SK-N-SH treated with all-trans-retinoic acid at 6 μM for 48 hours (cell line): Measurements from ENCODE around the gene SLC43A3.

Experiments used
- ATAC-seq: fragments of 200-7000 bp; cut with Tn5 transposase; 3 replicates; pipeline ENCODE4 v1.9.1; 2020; ENCODE audit warnings: mild to moderate bottlenecking, moderate library complexity
- ARNTL ChIP-seq: fragments of 450-650 bp; formaldehyde crosslinking; IDR thresholded peaks from 2 replicates; pipeline ENCODE4 v1.5.0; 2020; ENCODE audit warnings: low read depth, mild to moderate bottlenecking, moderate library complexity, borderline replicate concordance
- BACH2 ChIP-seq: fragments of 250-450 bp; sonication (Bioruptor Pico); IDR thresholded peaks from 2 replicates; pipeline ENCODE4 v1.9.0; 2021; ENCODE audit warnings: mild to moderate bottlenecking, borderline replicate concordance
- CSDC2 ChIP-seq: fragments of 250-450 bp; sonication (Bioruptor Pico); IDR thresholded peaks from 2 replicates; pipeline ENCODE4 v1.5.0; 2020; ENCODE audit warnings: mild to moderate bottlenecking, moderate library complexity
- ESRRG ChIP-seq: fragments of 250-450 bp; sonication (Bioruptor Pico); IDR thresholded peaks from 2 replicates; pipeline ENCODE4 v1.6.1; 2021; ENCODE audit warnings: mild to moderate bottlenecking
- ISL1 ChIP-seq: fragments of 250-450 bp; sonication (Bioruptor Pico); IDR thresholded peaks from 2 replicates; pipeline ENCODE4 v2.1.2; 2022; ENCODE audit warnings: mild to moderate bottlenecking, moderate library complexity
- OSR1 ChIP-seq: fragments of 250-450 bp; sonication (Bioruptor Pico); IDR thresholded peaks from 2 replicates; pipeline ENCODE4 v1.8.0; 2022; ENCODE audit warnings: moderate library complexity, mild to moderate bottlenecking, inconsistent platforms
- PPARA ChIP-seq: fragments of 250-450 bp; sonication (Bioruptor Pico); IDR thresholded peaks from 2 replicates; pipeline ENCODE4 v1.5.0; 2020; ENCODE audit warnings: mild to moderate bottlenecking, borderline replicate concordance
- TCF4 ChIP-seq: fragments of 250-450 bp; sonication (Bioruptor Pico); IDR thresholded peaks from 2 replicates; pipeline ENCODE4 v1.8.0; 2021; ENCODE audit warnings: mild to moderate bottlenecking, moderate library complexity, borderline replicate concordance
- TOX ChIP-seq: fragments of 250-450 bp; sonication (Bioruptor Pico); IDR thresholded peaks from 2 replicates; pipeline ENCODE4 v1.8.0; 2021; ENCODE audit warnings: mild to moderate bottlenecking, moderate library complexity, borderline replicate concordance
- ZFP3 ChIP-seq: fragments of 250-450 bp; sonication (Bioruptor Pico); IDR thresholded peaks from 2 replicates; pipeline ENCODE4 v1.5.0; 2020; ENCODE audit warnings: mild to moderate bottlenecking, moderate library complexity
- ZNF565 ChIP-seq: fragments of 450-650 bp; formaldehyde crosslinking; conservative IDR thresholded peaks from 2 replicates; pipeline ENCODE4 v1.5.0; 2020; ENCODE audit warnings: low read depth, mild to moderate bottlenecking, moderate library complexity
- ZNF70 ChIP-seq: fragments of 450-650 bp; formaldehyde crosslinking; IDR thresholded peaks from 2 replicates; pipeline ENCODE4 v1.5.0; 2020; ENCODE audit warnings: mild to moderate bottlenecking, moderate library complexity
- ZNF8 ChIP-seq: fragments of 450-650 bp; formaldehyde crosslinking; IDR thresholded peaks from 2 replicates; pipeline ENCODE4 v1.5.0; 2020; ENCODE audit warnings: mild to moderate bottlenecking, moderate library complexity
- TF ChIP-seq, protein P1 (sequence below): fragments of 250-450 bp; sonication (Bioruptor Pico); IDR thresholded peaks from 2 replicates; pipeline ENCODE4 v1.5.1; 2020; ENCODE audit warnings: low read depth, mild to moderate bottlenecking, moderate library complexity
- TF ChIP-seq, protein P2 (sequence below): fragments of 250-450 bp; sonication (Bioruptor Pico); IDR thresholded peaks from 2 replicates; pipeline ENCODE4 v1.5.0; 2020; ENCODE audit warnings: mild to moderate bottlenecking, moderate library complexity
- TF ChIP-seq, protein P3 (sequence below): fragments of 250-450 bp; sonication (Bioruptor Pico); IDR thresholded peaks from 2 replicates; pipeline ENCODE4 v1.8.0; 2021; ENCODE audit warnings: low read depth, mild to moderate bottlenecking, moderate library complexity, borderline replicate concordance
- TF ChIP-seq, protein P4 (sequence below): fragments of 250-450 bp; sonication (Bioruptor Pico); IDR thresholded peaks from 2 replicates; pipeline ENCODE4 v1.5.1; 2021; ENCODE audit warnings: mild to moderate bottlenecking, moderate library complexity
- TF ChIP-seq, protein P5 (sequence below): fragments of 250-450 bp; sonication (Bioruptor Pico); IDR thresholded peaks from 2 replicates; pipeline ENCODE4 v1.8.0; 2020; ENCODE audit warnings: mild to moderate bottlenecking, moderate library complexity, borderline replicate concordance

SLC43A3 gene

DNA sequence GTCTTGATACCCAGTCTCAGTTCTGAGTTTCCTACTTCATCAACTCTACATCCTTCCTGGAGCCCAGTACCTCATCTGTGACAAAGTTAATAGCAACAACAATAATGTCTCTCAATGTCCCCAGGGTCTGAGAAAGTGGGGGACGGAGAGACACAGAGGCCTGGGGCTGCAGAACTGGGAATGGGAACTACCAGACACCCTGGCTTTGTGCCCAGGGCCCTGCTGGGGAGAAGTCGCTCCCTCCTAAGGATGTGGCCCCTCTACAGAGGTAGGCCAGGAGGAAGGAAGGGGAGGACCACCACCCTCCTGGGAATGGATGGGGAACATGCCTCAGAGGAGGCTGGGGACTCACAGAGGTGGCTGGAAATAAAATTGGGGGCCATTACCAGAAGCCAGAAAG is 51.4 kb downstream of the SLC43A3 start (continued):
- TF ChIP-seq, protein P1, sequence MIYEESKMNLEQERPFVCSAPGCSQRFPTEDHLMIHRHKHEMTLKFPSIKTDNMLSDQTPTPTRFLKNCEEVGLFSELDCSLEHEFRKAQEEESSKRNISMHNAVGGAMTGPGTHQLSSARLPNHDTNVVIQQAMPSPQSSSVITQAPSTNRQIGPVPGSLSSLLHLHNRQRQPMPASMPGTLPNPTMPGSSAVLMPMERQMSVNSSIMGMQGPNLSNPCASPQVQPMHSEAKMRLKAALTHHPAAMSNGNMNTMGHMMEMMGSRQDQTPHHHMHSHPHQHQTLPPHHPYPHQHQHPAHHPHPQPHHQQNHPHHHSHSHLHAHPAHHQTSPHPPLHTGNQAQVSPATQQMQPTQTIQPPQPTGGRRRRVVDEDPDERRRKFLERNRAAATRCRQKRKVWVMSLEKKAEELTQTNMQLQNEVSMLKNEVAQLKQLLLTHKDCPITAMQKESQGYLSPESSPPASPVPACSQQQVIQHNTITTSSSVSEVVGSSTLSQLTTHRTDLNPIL (CRISPR knock-in tag), result no peak
- TF ChIP-seq, protein P2, sequence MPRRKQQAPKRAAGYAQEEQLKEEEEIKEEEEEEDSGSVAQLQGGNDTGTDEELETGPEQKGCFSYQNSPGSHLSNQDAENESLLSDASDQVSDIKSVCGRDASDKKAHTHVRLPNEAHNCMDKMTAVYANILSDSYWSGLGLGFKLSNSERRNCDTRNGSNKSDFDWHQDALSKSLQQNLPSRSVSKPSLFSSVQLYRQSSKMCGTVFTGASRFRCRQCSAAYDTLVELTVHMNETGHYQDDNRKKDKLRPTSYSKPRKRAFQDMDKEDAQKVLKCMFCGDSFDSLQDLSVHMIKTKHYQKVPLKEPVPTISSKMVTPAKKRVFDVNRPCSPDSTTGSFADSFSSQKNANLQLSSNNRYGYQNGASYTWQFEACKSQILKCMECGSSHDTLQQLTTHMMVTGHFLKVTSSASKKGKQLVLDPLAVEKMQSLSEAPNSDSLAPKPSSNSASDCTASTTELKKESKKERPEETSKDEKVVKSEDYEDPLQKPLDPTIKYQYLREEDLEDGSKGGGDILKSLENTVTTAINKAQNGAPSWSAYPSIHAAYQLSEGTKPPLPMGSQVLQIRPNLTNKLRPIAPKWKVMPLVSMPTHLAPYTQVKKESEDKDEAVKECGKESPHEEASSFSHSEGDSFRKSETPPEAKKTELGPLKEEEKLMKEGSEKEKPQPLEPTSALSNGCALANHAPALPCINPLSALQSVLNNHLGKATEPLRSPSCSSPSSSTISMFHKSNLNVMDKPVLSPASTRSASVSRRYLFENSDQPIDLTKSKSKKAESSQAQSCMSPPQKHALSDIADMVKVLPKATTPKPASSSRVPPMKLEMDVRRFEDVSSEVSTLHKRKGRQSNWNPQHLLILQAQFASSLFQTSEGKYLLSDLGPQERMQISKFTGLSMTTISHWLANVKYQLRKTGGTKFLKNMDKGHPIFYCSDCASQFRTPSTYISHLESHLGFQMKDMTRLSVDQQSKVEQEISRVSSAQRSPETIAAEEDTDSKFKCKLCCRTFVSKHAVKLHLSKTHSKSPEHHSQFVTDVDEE (CRISPR knock-in tag), result no peak
- TF ChIP-seq PPARA, result no peak

DNA sequence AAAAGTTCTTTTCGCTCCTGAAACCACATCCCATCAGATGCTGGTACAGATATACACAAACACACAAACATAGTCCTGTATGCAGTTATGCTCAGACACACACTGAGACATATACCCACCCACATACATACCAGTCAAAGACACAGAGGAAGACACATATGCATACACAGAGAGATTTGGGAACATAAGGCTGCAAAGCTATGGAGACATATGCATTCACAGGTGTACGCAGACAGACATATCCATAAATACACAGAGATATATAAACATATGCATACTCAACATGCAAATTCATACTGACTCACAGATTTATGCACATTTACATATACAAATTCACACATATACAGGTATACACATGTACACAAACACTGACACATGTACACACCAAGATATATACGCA is 52.0 kb downstream of the SLC43A3 start:
- no peak for TF ChIP-seq ZFP3 (CRISPR knock-in tag)
- TF ChIP-seq, protein P2 (CRISPR knock-in tag), result no peak
- no peak for TF ChIP-seq TOX (CRISPR knock-in tag)
- no peak for TF ChIP-seq TCF4
- no peak for TF ChIP-seq ZNF70
- TF ChIP-seq BACH2 (CRISPR knock-in tag), result no peak
- no peak for ATAC-seq

DNA sequence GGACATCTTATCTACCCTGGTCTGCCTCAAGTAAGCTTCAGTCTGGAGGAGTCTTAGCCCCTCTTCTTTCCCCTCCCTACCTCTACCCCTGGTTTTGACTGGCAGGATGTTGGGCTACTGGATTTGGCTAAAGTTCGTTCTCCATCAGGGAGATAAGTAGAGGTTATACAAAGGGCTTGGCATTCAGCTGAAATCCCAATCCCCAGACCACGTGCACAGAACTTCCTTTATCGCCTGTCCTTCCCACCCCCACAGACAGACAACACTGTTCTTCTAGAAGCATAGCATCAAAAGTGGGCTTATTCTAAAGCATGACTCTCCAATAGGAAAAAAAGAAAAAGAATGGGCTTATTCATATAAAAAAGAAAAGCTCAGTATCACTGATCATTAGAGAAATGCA is 53.8 kb downstream of the SLC43A3 start:
- TF ChIP-seq, protein P1 (CRISPR knock-in tag), result no peak
- TF ChIP-seq, protein P3, sequence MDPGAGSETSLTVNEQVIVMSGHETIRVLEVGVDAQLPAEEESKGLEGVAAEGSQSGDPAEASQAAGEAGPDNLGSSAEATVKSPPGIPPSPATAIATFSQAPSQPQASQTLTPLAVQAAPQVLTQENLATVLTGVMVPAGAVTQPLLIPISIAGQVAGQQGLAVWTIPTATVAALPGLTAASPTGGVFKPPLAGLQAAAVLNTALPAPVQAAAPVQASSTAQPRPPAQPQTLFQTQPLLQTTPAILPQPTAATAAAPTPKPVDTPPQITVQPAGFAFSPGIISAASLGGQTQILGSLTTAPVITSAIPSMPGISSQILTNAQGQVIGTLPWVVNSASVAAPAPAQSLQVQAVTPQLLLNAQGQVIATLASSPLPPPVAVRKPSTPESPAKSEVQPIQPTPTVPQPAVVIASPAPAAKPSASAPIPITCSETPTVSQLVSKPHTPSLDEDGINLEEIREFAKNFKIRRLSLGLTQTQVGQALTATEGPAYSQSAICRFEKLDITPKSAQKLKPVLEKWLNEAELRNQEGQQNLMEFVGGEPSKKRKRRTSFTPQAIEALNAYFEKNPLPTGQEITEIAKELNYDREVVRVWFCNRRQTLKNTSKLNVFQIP, result no peak
- TF ChIP-seq, protein P4, sequence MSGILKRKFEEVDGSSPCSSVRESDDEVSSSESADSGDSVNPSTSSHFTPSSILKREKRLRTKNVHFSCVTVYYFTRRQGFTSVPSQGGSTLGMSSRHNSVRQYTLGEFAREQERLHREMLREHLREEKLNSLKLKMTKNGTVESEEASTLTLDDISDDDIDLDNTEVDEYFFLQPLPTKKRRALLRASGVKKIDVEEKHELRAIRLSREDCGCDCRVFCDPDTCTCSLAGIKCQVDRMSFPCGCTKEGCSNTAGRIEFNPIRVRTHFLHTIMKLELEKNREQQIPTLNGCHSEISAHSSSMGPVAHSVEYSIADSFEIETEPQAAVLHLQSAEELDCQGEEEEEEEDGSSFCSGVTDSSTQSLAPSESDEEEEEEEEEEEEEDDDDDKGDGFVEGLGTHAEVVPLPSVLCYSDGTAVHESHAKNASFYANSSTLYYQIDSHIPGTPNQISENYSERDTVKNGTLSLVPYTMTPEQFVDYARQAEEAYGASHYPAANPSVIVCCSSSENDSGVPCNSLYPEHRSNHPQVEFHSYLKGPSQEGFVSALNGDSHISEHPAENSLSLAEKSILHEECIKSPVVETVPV (CRISPR knock-in tag), result no peak
- TF ChIP-seq ZFP3 (CRISPR knock-in tag), result no peak
- TF ChIP-seq CSDC2 (CRISPR knock-in tag), result no peak
- no peak for TF ChIP-seq TCF4
- no peak for TF ChIP-seq ARNTL (CRISPR knock-in tag)
- no peak for TF ChIP-seq PPARA
- no peak for TF ChIP-seq TOX (CRISPR knock-in tag)
- no peak for TF ChIP-seq ZNF565 (CRISPR knock-in tag)
- TF ChIP-seq, protein P5, sequence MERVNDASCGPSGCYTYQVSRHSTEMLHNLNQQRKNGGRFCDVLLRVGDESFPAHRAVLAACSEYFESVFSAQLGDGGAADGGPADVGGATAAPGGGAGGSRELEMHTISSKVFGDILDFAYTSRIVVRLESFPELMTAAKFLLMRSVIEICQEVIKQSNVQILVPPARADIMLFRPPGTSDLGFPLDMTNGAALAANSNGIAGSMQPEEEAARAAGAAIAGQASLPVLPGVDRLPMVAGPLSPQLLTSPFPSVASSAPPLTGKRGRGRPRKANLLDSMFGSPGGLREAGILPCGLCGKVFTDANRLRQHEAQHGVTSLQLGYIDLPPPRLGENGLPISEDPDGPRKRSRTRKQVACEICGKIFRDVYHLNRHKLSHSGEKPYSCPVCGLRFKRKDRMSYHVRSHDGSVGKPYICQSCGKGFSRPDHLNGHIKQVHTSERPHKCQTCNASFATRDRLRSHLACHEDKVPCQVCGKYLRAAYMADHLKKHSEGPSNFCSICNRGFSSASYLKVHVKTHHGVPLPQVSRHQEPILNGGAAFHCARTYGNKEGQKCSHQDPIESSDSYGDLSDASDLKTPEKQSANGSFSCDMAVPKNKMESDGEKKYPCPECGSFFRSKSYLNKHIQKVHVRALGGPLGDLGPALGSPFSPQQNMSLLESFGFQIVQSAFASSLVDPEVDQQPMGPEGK, result no peak
- no peak for TF ChIP-seq ZNF8
- TF ChIP-seq ESRRG (CRISPR knock-in tag), result no peak
- no peak for TF ChIP-seq OSR1
- no peak for TF ChIP-seq BACH2 (CRISPR knock-in tag)
- no peak for TF ChIP-seq ISL1
- TF ChIP-seq, protein P2 (CRISPR knock-in tag), result no peak
- ATAC-seq, result no peak
